SU-DHL-6 (cell line): ENCODE measurements around the gene DIPK1A.
"Not testable (repeated sequence)": the region's sequence is repeated elsewhere in the genome, so short reads cannot be mapped to it uniquely, and the experiment has no call there.

Experiments used
- EZH2phosphoT487 ChIP-seq: fragments of 200-600 bp; sonication (generic), shearing (Covaris generic); conservative IDR thresholded peaks from 2 replicates; pipeline ENCODE4 v1.6.1; 2018; ENCODE audit warnings: mild to moderate bottlenecking, antibody characterized with exemption, low read length, moderate library complexity, mixed read lengths
- TF ChIP-seq, protein P1 (sequence below): fragments of 200-600 bp; sonication (generic); IDR thresholded peaks from one replicate; pipeline ENCODE4 v1.5.1; 2017; ENCODE audit warnings: antibody characterized with exemption, mild to moderate bottlenecking, low read length, moderate library complexity; ENCODE audit not compliant: insufficient read depth, poor library complexity, severe bottlenecking

- TF ChIP-seq, protein P1, sequence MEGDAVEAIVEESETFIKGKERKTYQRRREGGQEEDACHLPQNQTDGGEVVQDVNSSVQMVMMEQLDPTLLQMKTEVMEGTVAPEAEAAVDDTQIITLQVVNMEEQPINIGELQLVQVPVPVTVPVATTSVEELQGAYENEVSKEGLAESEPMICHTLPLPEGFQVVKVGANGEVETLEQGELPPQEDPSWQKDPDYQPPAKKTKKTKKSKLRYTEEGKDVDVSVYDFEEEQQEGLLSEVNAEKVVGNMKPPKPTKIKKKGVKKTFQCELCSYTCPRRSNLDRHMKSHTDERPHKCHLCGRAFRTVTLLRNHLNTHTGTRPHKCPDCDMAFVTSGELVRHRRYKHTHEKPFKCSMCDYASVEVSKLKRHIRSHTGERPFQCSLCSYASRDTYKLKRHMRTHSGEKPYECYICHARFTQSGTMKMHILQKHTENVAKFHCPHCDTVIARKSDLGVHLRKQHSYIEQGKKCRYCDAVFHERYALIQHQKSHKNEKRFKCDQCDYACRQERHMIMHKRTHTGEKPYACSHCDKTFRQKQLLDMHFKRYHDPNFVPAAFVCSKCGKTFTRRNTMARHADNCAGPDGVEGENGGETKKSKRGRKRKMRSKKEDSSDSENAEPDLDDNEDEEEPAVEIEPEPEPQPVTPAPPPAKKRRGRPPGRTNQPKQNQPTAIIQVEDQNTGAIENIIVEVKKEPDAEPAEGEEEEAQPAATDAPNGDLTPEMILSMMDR = not testable (repeated sequence)
- TF ChIP-seq EZH2phosphoT487 = not testable (repeated sequence)
Measured at GRCh38 chr1:92974112-92974511, 12.8 kb upstream of the DIPK1A start.
